SU-DHL-6 (cell line): Measurements from ENCODE around the gene LIMCH1.

ENCODE experiments used
- CTCF ChIP-seq: fragments of 200-600 bp; sonication (generic); IDR thresholded peaks from one replicate; pipeline ENCODE4 v1.5.1; 2017; ENCODE audit warnings: antibody characterized with exemption, mild to moderate bottlenecking, low read length, moderate library complexity; ENCODE audit not compliant: insufficient read depth, poor library complexity, severe bottlenecking
- EZH2phosphoT487 ChIP-seq: fragments of 200-600 bp; sonication (generic), shearing (Covaris generic); conservative IDR thresholded peaks from 2 replicates; pipeline ENCODE4 v1.6.1; 2018; ENCODE audit warnings: mild to moderate bottlenecking, antibody characterized with exemption, low read length, moderate library complexity, mixed read lengths

GRCh38 chr4:41644288-41644914, 106.4 kb downstream of the LIMCH1 start:
- TF ChIP-seq CTCF (no peak), EZH2phosphoT487 (no peak)
